NCI-H69 (cell line): ENCODE data around the gene TRERF1.
"Not testable (repeated sequence)": the region's sequence is repeated elsewhere in the genome, so short reads cannot be mapped to it uniquely, and the experiment has no call there.

ENCODE experiments used
- DNase-seq: peaks from one replicate; lab custom pipeline; 2025; lab: John Stamatoyannopoulos, UW

Gene TRERF1

DNA sequence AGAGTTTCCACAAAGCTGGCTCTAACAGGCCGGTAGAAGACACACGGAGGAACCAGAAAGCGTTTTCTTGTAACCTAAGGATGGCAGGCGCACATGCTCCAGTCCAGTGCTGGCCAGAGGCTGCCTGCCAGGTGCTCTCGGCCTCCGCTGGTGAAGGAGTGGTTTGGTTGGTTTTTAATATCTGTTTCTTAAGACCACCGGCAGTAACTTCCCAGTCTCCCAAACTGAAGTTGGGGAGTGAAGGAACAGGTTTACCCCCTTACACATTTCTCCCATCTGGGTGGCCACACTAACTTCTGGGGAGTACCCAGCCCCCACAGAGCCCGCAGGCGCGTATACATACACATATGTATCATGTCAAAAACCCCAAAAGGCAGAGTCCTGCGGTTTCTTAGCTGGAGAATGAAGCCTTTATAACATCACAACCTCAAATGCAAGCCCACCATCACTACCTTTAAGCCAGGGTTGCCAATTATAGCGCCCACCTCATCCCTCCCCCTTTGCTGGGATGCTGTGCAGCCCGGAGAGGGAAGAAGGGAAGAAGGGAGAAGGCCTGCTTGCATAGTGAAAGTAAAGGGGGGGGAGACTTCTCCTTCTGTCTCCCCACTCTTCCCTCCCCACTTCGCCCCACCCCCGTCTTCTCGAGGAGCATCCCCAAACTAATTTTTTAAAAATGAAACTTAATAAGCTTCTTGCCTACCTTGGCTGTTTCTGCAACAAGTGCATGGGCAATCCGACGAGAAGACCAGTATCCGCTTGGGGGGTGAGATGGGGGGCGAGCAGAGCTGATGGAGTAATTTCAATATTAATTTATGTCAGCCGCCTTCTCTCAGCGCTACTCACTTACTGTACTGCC is 1.0 kb downstream of the TRERF1 start:
- DNase-seq = peak; percentile 70

DNA sequence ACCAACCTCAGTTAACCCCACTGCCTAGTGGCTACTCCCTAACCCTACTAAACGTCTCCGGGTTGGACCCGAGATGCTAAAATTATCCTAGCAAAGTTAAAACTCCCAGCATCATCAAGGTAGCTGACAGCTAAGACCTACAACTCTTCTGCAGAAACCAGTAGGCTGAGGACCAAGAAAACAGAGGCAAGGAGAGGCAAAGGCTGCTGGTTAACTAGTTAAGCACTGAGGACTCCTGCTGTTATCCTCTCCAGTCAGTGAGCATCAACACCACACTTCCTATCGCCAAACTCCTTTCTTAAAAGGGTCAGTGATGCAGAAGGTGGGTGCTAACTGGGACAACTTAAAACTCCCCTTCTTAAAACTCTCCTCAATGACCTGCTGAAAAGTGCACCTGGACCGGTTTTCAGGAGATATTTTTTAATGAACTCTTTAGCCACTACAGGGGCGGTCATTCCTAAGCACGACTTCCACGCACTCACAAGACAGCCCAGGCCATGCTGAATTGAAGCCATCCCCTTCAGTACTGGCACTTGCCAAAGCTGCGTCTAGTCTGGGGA is 1.7 kb downstream of the TRERF1 start:
- peak; percentile 61 for DNase-seq

DNA sequence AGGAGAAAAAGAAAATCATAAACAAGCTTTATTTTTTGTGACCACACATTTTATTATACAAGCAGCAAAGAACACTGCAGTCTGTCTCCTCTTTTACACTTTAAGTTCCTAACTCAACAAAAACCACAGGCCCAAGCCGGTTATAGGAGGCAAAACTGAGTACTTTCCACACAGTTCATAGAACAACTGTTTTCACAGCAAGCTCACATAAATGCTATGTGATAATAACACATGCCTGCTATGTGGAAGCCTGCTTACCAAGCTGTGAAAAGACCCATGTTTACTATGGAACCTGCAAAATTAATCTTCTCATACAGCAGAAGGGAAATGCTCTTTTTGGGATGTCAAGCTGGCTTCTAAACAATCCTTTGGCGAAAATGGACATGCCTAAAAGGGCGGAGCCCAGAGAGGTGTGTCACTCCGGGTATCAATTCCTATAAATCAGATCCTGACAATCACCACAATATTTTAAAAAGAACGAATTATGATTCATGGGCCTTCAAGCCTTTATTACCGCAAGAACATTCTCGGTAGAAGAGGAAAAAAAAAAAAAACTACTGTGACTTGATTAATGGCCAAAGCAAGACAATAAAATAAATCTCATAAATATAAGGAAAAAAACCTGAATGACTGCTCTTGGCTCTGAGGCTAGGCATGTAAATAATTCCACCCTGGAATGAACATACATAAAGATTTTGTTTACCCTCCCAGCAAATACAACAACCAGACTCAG is 2.6 kb downstream of the TRERF1 start:
- peak; percentile 43 for DNase-seq

DNA sequence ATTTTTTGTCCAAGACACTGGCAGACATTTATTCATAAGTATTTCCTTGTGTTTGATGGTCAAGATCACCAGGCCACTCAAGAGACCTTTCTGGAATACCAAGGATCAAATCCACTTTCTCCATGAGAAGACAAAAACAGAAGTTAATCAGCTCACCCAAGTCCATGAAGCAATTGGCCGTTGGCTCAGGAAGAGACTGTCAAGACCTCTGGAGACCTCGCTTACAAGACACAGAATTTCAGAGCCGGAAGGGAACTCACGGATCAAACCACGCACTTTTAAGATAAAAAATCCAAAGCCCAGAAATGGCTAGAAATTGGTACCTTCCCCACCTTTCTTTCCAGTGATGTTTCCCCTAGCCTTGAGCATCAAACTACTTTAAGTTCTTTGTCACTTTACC is 3.3 kb downstream of the TRERF1 start:
- DNase-seq = no peak

DNA sequence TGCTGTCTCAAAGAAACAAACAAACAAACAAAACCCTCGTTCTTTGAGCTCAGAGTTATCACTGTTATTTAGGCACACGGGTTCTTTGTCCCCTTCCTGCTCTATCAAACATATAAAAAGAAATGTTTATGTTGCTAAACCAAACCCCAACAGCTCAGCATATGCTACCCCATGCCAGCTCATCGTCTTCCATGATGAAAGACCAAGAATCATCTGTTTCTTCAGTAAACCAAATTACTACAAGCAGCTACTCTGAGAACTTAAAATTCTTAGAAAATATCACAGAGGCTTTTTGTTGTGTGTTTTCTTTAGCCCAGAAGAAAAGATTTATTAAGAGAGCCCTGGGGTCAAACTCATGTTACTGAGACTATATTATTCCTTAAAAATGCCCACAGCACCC is 4.7 kb downstream of the TRERF1 start:
- DNase-seq = no peak

DNA sequence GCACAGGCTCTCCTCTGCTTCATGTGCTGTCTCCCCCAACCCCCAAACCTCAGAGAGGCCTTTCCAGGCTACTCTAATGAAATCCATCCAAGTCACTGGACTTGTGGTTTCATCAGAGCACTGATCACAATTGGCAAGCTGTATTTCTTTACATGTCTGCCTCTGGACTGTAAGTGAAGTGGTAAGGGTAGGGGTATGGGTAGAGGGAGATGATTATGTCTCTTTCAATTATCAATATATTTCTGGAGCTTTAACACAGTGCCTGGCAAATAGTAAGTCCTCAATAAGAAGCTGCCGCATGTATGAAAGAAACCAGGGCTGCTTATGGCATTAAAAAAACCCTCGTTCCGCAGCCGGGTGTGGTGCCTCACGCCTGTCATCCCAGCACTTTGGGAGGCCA is 5.4 kb downstream of the TRERF1 start:
- no peak for DNase-seq

DNA sequence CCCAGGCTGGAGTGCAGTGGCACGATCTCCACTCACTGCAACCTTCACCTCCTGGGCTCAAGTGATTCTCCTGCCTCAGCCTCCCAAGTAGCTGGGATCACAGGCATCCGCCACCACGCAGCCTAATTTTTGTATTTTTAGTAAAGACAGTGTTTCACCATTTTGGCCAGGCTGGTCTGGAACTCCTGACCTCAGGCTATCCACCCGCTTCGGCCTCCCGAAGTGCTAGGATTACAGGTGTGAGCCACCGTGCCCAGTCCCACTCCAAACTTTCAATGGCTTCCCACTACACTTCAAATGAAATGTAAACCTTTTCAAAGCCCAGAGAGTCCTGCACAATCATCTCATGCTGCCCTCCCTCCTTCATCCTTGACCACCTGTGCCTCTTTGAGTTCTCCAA is 5.8 kb downstream of the TRERF1 start:
- DNase-seq = not testable (repeated sequence)

DNA sequence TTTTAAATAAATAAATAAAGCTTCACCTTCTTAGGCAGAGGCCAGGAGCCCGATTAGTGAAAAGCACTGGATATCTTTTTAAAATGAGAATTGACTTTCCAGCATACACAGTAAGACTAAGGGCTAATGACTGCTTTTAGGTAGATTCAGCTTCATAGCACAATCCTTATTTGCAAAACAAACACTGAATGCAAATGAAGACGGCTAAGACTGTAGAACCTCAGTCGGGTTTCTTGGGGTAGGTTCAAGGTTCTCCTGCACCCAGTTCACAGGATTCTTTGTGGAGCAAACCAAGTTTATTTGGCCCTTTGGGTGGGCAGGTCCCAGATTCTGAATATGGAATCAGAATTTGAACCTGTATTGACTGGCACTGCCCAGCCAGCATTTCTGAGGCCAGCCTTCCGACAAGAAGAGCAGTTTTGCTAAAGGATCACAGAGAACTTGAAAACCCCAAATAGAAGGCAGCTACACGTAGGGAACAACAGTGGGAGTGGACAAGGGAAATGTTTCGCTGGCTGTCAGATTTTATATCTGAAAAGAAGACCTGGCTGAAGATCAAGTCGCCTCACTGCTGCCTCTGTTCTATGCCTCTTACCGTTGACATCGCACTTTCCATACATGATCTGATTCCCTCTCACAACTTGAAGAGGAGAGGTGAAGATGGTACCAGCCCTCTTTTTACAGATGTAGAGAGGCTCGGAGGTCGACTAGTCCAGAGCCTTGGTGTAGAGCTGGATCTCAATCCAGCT is 8.2 kb downstream of the TRERF1 start:
- no peak for DNase-seq

DNA sequence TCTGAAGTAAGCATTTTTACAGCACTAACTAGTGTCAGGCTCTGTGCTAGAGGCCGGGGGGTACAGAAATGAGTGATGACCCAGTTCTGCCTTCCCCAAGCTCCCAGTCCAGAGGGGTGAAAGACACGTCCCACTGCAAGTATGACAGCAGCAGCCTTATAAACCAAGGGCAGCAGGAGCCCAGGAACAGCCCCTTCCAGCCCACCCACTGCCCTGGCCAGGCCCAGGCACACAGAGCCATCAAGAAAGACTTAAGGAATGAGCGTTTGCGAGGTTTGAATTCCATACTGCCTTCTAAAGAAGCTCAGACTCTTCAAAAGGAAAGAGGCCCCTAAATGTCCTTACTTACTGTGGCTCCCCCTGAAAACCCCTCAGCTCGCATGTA is 10.0 kb downstream of the TRERF1 start:
- no peak for DNase-seq

DNA sequence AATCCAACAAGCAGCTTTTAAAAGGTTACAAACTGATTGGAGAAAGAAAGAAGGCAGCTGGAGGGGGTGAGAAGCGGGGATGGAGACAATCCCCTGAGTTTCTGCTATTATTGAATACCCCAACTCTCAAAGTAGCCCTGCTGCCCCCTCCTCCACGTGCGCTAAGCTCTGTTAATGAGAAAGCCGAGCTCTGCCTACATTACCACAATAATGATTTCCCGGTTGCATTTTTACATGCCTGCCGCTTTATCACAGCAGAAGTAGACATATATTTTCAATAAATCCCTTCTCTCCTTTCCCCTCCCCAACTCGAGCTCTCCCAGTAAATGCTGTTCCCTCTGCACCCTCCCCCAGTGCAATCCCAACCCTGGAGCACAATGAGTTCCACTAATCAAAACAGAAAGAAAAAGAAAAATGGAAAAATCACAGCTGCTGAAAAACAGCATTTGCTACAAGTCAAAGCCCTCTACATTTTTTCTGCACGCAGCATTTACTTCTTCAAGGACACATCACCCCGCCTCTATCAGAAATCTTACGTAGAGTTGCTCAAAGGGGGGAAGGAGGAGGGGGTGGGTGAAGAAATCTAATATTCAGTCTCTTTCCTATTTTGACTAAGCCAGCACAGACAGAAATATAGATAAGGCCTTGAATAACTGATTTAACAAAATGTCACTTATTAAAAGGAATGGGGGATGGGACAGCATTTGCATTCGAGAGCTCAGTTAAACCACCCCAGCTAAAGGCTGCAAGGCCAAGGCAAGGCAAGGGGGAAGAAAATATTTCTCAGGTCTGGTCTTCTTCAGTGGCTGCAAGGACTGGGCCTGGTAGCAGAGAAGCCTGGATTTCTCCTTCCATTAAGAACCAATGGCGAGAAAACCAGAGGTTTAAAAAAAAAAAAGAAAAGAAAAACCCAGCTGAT is 10.7 kb downstream of the TRERF1 start:
- no peak for DNase-seq

DNA sequence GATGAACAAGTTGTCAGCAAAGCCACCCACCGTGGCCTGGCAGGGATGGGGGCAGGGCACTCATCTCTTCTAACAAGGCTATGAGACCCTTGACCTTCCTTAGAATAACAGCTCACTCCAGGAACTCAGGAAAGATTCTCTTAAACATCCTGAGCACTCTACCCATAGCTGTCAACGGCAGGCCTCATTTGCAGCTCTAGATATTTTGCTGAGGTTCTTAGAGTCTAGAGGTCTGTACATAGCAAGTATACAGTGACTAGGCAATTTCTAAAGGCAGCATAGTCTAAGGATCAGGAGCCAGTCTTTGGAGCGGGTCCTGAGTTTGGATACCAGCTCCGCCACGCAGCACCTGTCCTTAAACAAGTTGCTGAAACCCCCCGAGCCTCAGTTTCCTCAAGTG is 11.7 kb downstream of the TRERF1 start:
- no peak for DNase-seq

DNA sequence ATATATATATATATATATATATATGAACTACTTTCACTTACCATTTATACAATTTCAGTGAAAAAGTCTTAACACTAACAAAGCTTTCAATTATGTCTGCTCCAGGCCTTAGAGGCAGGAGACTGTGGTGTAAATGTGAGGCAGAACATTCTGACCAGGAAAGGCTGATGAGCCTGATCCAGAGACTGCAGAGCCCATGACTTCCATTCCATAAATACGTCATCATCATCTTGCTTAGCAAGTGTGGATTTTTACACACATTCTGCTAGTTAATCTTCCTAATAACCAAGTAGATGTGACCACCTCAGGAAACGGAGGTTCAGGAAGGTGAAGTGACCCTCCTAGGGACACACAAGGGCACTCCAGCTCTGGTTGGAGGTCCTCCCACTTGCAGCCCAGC is 14.9 kb downstream of the TRERF1 start:
- no peak for DNase-seq

DNA sequence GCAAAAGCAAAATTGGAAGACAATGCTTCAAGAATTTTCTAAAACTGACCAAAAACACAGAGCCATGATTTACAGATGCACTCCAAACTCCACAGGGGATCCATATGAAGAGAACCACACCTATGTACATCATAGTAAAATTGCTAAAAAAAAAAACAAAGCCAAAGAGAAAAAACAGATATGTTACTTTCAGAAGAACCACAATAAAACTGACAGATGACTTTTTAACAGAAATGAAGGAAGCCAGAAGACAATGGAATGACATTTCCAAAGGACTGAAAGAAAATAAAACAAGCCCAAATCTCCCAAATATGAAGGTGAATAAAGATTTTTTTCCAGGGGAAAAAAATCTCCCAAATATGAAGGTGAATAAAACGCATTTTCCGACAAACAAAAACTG is 17.5 kb downstream of the TRERF1 start:
- DNase-seq = peak; percentile 22

DNA sequence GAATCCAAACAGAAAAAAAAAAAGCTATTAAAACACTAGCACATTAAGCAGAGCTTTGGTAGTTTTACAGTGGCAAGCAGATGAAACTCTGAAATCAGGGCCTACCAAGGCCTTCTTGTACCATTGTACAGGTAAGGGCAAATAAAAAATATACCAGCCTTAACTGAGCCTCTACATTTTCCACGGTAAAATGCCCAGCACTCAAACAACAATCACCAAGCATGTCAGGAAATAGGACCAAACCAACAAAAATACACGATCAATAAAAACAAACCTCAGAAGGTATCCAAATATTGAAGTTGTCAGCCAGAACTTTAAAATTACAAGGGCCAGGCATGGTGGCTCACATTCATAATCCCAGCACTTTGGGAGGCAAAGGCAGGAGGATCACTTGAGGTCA is 18.3 kb downstream of the TRERF1 start:
- no peak for DNase-seq

DNA sequence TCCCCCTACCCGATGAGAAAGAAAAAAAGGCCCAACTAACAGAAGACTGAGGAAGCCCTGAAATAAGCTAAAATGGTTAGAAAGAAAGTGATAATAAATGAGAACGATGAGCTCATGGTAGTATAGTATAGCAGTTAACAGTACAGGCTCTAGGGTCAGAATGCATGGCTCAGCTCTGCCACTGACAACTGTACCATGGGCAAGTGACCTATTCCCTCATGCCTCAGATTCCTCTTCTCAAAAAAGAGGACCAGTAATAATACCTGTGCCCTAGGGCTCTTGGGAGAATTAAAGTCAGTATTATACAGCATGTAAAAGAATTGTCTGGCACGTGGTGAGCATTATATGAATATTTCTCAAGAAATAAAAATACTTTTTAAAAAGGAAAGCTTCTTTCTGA is 19.8 kb downstream of the TRERF1 start:
- DNase-seq = no peak

DNA sequence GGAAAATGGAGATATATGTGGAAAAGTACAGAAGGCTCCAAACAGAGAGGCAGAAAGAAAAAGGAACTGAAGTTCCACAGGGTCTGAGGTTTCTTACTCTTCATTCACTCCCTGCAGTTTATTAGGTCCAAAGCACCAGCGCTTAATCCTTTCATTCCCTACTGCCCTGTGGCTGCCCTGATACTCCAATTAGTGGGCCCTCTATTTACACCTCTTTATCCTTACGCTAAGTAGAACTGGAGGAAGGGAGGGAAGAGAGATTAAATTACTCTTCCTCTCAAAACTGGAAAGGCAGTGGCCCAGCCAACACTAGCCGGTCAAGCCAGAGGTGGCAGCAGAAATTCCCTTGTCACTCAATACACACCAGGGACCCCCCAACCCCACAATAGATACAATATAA is 20.4 kb downstream of the TRERF1 start:
- no peak for DNase-seq

DNA sequence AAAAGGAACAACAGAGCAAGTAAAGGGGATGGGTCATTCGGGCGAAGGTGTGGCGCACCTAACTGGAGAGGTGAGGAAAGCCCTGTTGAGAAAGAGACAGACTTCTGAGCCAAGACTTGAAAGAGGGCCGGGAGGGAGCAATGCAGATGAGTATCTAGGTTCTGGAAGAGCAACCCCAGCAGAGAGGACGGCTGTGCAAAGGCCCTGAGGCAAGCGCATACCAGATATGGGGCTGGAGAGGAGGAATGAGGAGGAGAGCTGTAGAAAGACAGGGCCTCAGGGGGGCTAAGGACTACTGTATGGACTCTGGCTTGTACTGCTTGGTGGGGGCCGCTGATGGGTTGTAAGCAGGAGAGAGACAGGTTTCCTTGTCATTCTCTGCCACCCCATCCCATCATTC is 21.9 kb downstream of the TRERF1 start:
- DNase-seq = no peak

DNA sequence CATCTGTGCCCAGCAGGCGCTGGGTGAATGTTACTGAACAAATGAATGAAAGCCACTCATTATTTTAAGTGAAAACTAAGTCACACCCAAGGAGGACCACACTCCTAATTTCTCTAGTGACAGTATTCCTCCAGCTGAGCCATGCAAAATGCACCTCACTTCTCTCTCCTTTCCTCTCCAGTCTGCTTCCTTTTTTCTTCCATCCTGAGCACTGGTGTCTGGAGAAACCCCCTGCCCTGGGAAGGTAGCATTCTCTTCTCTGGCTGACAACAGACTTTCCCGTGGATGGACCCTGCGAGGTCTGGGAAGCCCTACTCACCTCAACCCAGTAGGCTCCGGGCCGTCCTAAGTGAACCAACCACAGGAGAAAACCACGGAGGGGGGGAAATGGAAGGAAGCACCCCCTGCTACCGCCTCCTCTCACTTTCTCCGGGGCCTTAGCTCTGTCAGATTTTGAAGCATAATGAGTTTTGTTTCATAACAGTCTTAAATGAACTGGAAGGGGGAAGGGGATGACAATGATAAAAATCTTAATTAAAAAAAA is 22.6 kb downstream of the TRERF1 start:
- no peak for DNase-seq

DNA sequence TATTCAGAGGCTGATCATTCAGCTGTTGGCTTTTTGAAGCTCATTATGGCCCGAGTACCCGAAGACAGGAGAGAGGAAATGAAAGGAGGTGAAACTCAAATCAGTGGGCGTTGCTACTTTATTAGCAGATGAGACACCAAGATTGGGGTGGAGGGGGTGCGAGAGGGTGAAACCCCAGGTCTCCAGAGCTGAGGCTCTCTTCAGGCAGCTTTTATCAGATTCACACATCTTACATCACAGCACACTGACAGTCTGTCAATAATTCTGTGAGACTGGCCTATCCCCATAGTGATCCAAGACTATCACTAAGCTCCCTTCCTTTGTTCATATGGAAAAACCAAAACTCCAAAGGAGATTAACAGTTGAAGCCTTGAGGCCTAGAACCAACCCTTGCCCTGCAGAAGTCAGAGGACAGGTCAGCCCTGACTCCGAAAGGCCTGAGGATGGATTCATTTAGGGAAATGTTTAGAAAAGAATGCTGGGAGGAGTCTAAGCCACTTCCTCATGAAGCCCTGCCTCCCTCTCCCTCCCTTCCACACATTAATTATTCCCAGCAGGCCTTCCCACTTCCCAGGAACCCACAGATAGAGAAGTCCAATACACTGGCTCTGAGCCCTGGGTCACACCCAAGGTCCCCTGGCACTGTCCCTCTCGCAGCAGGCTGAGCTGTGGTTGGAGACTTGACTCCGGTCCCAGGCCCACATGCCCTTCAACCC is 23.2 kb downstream of the TRERF1 start:
- DNase-seq = peak; percentile 25

DNA sequence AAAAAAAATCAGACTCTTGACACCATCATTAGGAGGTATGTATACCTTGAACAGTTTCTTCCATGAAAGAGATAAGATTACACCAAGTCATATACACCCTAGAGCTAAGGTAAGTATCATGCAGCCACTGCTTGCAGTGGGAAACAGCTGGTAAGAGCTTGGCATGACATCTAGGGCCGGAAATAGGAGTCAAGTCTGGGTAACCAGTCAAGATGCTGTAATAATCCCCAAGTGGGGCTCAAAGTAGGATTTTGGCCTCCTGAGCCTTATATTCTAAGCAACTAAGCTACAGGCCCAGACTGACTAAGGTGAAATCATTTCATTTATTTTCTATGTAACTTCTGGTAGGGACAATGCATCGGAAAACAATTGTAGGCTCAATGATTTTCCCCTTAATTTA is 23.9 kb downstream of the TRERF1 start:
- no peak for DNase-seq

DNA sequence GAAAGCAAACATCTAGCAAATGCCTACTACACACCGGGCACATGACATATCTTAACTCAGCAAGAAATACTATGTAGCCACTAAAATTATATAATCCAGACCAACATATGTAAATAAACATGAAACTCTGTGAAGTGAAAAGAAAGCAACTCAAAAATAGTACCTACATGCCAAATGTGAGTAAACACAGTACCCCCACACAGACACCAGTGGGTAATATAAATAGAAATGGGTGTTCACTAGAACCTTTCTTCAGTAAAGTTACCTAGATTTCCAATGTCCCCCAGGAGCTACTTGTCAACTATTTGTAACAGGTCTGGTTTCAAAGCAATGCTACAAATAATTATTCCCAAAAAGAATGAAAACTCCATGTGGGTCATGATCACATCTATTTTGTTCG is 25.5 kb downstream of the TRERF1 start:
- no peak for DNase-seq
